HG03025 (cell line): ENCODE data around the gene MLXIPL.
"Not testable (repeated sequence)": the region's sequence is repeated elsewhere in the genome, so short reads cannot be mapped to it uniquely, and the experiment has no call there.

Experiments used
- ATAC-seq: cut with Tn5 transposase; IDR thresholded peaks from one replicate; pipeline ENCODE4 v1.9.1; 2021; ENCODE audit warnings: mild to moderate bottlenecking, moderate library complexity; ENCODE audit not compliant: unreplicated experiment, low FRiP score

The MLXIPL gene, protein sequence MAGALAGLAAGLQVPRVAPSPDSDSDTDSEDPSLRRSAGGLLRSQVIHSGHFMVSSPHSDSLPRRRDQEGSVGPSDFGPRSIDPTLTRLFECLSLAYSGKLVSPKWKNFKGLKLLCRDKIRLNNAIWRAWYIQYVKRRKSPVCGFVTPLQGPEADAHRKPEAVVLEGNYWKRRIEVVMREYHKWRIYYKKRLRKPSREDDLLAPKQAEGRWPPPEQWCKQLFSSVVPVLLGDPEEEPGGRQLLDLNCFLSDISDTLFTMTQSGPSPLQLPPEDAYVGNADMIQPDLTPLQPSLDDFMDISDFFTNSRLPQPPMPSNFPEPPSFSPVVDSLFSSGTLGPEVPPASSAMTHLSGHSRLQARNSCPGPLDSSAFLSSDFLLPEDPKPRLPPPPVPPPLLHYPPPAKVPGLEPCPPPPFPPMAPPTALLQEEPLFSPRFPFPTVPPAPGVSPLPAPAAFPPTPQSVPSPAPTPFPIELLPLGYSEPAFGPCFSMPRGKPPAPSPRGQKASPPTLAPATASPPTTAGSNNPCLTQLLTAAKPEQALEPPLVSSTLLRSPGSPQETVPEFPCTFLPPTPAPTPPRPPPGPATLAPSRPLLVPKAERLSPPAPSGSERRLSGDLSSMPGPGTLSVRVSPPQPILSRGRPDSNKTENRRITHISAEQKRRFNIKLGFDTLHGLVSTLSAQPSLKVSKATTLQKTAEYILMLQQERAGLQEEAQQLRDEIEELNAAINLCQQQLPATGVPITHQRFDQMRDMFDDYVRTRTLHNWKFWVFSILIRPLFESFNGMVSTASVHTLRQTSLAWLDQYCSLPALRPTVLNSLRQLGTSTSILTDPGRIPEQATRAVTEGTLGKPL

GRCh38 chr7:73623798-73624668, at the start of gene MLXIPL:
Gene MLXIPL, minus strand, starts transcription at chr7:73624522. Its CDS starts 30 bp downstream, at chr7:73624492.
- ATAC-seq: peak; percentile 45

DNA sequence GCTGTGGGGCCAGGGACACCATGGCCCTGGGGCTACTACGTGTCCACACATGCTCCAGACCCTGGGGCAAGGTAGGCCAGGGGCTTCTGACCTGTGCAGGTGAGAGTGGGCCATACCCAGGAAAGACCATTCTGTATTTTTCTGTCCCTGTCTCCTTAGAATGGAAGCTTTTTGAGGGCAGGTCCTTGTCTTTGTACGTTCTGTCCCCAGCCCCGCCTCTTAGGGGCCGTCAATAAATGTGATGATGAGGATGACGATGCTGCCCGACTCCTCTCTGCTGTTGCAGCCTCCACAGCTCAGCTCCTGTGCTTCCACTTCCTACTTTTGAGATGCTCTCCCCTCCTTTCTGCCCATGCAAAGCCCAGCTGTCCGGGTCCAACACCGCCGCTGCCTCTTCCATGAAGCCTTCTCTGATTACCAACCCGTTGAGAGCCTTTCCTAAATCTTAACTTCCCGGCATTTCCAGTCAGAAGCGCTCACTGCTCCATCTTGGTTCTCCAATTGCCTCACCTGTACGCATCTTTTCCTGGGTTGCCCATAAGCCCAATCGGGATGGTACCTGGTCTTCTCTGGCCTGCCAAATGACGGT, 47.6 kb upstream of the MLXIPL start:
- no peak for ATAC-seq

GRCh38 chr7:73671322-73671661, 47.0 kb upstream of the MLXIPL start:
- ATAC-seq: no peak

DNA sequence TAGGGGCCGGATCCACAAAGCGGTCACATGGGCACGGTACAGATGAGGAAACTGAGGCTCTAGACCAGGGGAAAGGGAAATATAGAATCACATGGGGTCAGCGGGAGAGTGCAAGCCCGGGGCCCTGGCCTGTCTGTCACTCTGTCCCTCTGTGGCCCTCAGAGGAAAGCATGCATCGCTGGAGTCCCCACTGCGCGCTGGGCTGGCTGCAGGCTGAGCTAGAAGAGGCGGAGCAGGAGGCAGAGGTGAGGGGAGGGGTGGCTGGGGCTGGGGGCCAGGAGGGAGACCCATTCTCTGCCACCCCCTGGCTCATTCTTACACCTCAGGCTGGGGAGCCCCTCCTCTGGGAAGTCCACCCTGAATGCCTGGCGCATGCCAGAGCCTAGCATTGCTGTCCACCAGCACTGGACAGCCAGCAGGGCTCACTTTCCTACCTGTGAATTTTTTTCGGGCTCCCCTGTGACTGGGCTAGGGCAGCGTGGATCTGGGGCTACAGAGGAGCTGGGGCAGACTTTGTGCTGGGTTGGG, 45.6 kb upstream of the MLXIPL start:
- ATAC-seq: no peak

- no peak for ATAC-seq
Observed at GRCh38 chr7:73669288-73669701, 45.0 kb upstream of the MLXIPL start.

DNA sequence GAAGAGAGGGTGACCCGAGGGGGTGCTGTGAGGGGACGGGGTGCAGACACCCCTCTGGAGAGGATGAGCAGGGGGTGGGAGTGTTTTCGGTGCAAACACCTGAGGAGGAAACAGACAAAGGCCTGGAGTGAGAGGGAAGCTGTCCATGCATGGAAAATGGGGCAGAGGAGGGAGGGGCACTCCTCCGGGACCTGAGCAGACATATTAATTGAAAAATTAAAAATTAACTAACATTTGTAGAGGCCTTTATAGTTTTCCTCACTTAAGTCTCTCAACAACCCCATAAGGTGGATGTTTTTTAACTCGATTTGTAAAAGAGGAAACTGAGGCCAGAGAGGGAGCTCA, 44.5 kb upstream of the MLXIPL start:
- no peak for ATAC-seq

GRCh38 chr7:73668103-73668885, 44.0 kb upstream of the MLXIPL start:
- peak; percentile 13 for ATAC-seq

- peak; percentile 76 for ATAC-seq
Observed at GRCh38 chr7:73667344-73668102, 43.2 kb upstream of the MLXIPL start, which contains the start of gene VPS37D. Gene VPS37D, plus strand, starts transcription at chr7:73667831. Its CDS starts 128 bp downstream, at chr7:73667959.

GRCh38 chr7:73663033-73663432, 38.7 kb upstream of the MLXIPL start:
- no peak for ATAC-seq

DNA sequence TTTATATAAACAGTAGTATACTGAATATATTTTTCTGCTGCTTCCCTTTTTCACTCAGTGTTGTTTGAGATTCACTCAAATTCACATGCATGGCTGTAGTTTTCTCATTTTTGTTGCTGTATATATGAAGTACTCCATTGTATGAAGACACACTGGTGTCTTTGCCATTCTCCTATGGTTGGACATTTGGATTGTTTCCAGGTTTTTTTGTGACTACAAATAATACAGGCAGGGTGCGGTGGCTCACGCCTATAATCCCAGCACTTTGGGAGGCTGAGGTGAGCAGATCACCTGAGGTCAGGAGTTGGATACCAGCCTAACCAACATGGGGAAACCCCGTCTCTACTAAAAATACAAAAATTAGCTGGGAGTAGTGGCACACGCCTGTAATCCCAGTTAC, 36.3 kb upstream of the MLXIPL start:
- ATAC-seq: not testable (repeated sequence)

DNA sequence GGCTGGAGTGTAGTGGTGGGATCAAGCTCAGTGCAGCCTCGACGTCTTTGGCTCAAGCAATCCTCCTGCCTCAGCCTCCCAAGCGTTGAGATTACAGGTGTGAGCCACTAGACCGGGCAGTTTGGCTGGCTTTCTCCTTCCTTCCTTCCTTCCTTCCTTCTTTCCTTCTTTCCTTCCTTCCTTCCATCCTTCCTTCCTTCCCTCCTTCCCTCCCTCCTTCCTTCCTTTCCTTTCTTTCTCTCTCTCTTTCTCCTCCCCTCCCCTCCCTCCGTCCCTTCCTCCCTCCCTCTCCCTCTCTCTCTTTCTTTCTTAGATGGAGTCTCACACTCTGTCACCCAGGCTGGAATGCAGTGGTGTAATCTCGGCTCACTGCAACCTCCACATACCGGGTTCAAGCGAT, 35.7 kb upstream of the MLXIPL start:
- ATAC-seq: no peak

DNA sequence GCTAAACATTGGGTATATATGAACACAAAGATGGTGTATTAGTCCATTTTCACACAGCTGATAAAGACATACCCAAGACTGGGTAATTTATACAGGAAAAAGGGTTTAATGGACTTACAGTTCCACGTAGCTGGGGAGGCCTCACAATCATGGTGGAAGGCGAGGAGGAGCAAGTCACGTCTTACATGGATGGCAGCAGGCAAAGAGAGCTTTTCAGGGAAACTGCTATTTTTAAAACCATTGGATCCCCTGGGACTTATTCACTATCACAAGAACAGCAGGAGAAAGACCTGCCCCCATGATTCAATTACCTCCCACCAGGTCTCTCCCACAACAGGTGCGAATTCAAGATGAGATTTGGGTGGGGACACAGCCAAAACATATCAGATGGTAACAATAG, 31.0 kb upstream of the MLXIPL start:
- ATAC-seq: not testable (repeated sequence)

GRCh38 chr7:73652541-73652949, 28.2 kb upstream of the MLXIPL start:
- no peak for ATAC-seq

GRCh38 chr7:73650524-73650923, 26.2 kb upstream of the MLXIPL start:
- no peak for ATAC-seq

DNA sequence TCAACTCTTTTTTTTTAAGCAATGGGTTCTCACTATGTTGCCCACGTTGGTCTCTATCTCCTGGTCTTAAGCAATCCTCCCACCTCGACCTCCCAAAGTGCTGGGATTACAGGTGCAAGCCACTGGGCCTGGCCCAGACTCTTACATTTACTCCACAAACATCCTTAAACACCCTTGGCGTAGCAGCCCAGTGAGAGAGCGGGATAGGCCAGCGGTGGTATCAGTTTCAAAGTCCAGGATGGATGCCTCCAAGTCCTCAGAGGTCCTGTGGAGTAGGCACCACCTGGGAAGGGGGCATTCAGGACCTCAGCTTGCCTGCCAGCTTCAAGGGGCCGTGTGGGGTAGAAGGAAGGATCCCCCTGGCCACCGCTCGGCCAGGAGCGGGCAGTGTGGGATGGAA, 25.3 kb upstream of the MLXIPL start:
- no peak for ATAC-seq

GRCh38 chr7:73648593-73649332, 24.4 kb upstream of the MLXIPL start:
- ATAC-seq: no peak

GRCh38 chr7:73647725-73648592, 23.6 kb upstream of the MLXIPL start:
- no peak for ATAC-seq
